GM12878 (cell line): ENCODE measurements around the gene SPATA12. TPM values are rescaled to one million over a fixed set of nuclear protein-coding genes. Genes with fewer than 3 reads are reported as not detected.
A peak's percentile ranks its signal among the peaks of the same experiment; 100 is the strongest.

Experiments
- ATAC-seq: fragments of 200-7000 bp; cut with Tn5 transposase; 3 replicates; pipeline ENCODE4 v1.9.1; 2020; ENCODE audit warnings: mild to moderate bottlenecking, moderate library complexity
- BruUV-seq: library from RNA; stranded (reverse); fragments of 400-500 nt; replicated peaks from 2 replicates; lab custom pipeline; 2021; lab: Mats Ljungman, UMichigan
- CTCF ChIA-PET: fragments of 300-600 bp; sonication (Branson Sonifier 250); formaldehyde crosslinking; extraction: SDS; loops from one replicate; lab custom pipeline; 2021; ENCODE audit warnings: inconsistent platforms; lab: Yijun Ruan, JAX
- POLR2A ChIA-PET: fragments of 350-600 bp; formaldehyde crosslinking; extraction: SDS; loops from one replicate; lab custom pipeline; 2021; ENCODE audit warnings: inconsistent platforms; lab: Charles Lee
- RAD21 ChIA-PET: fragments of 300-600 bp; sonication (Branson Sonifier 250); formaldehyde crosslinking; loops from one replicate; lab custom pipeline; 2023; ENCODE audit warnings: antibody characterized with exemption; ENCODE audit not compliant: unreplicated experiment; lab: Charles Lee
- SMC1A ChIA-PET: fragments of 300-600 bp; sonication (Branson Sonifier 250); formaldehyde crosslinking; loops from one replicate; lab custom pipeline; 2023; ENCODE audit not compliant: unreplicated experiment, uncharacterized antibody; lab: Charles Lee
- DNase-seq: peaks from one replicate; pipeline ENCODE4 v3.0.0-alpha.2; 2011; ENCODE audit warnings: low read depth, low spot score
- FAIRE-seq: peaks from 3 replicates; lab custom pipeline; 2011; peaks lifted over from hg19 to GRCh38; lab: Jason Lieb, UNC
- H2AFZ ChIP-seq: 2 replicates; pipeline ENCODE4 v1.6.0; 2011; ENCODE audit warnings: low read depth, low read length, control low read depth; ENCODE audit not compliant: control insufficient read depth
- H3K27ac ChIP-seq: 2 replicates; pipeline ENCODE4 v1.5.1; 2011; ENCODE audit warnings: control low read depth; ENCODE audit not compliant: control insufficient read depth, insufficient read depth
- H3K27me3 ChIP-seq, 2 experiments: replicated peaks in 1 of 2; 2 replicates each; pipeline versions ENCODE4 v1.6.0 to v1.6.1; 2011; ENCODE audit warnings: low read length in 1 of 2; ENCODE audit not compliant: control insufficient read depth in 2 of 2, insufficient read depth in 2 of 2
- H3K36me3 ChIP-seq, 2 experiments: 2 replicates each; pipeline ENCODE4 v1.5.1; 2011; ENCODE audit warnings: low read length in 1 of 2; ENCODE audit not compliant: control insufficient read depth in 2 of 2, insufficient read depth in 2 of 2
- H3K4me1 ChIP-seq: 2 replicates; pipeline ENCODE4 v1.6.1; 2011; ENCODE audit warnings: mild to moderate bottlenecking, low read length, moderate library complexity, mixed read lengths; ENCODE audit not compliant: control insufficient read depth, insufficient read depth
- H3K4me2 ChIP-seq: 2 replicates; pipeline ENCODE4 v1.6.0; 2011; ENCODE audit warnings: control low read depth; ENCODE audit not compliant: control insufficient read depth, insufficient read depth
- H3K4me3 ChIP-seq: fragments of 200-600 bp; sonication (generic); 2 replicates; pipeline ENCODE4 v1.5.1; 2016
- H3K79me2 ChIP-seq: 2 replicates; pipeline ENCODE4 v1.6.0; 2011; ENCODE audit warnings: low read length; ENCODE audit not compliant: control insufficient read depth, insufficient read depth
- H3K9ac ChIP-seq: 2 replicates; pipeline ENCODE4 v1.8.0; 2011; ENCODE audit warnings: low read length, control low read depth, mixed read lengths; ENCODE audit not compliant: control insufficient read depth, insufficient read depth
- H3K9me3 ChIP-seq: replicated peaks from 3 replicates; pipeline ENCODE4 v1.5.1; 2011; ENCODE audit warnings: mild to moderate bottlenecking, low read length; ENCODE audit not compliant: control insufficient read depth, insufficient read depth
- H4K20me1 ChIP-seq: 2 replicates; pipeline ENCODE4 v1.6.0; 2011; ENCODE audit not compliant: control insufficient read depth, insufficient read depth
- CBX5 ChIP-seq: sonication (generic); IDR thresholded peaks from 2 replicates; pipeline ENCODE4 v1.6.1; 2016; ENCODE audit warnings: low read depth, moderate library complexity, mild to moderate bottlenecking, inconsistent platforms
- MEF2B ChIP-seq: fragments of 450-650 bp; IDR thresholded peaks from 2 replicates; pipeline ENCODE4 v1.6.1; 2018; ENCODE audit warnings: mild to moderate bottlenecking, moderate library complexity; ENCODE audit not compliant: partially characterized antibody, poor library complexity, severe bottlenecking
- PRDM15 ChIP-seq: fragments of 450-650 bp; formaldehyde crosslinking; IDR thresholded peaks from 2 replicates; pipeline ENCODE4 v1.4.0; 2020; ENCODE audit warnings: mild to moderate bottlenecking, moderate library complexity
- REST ChIP-seq: IDR thresholded peaks from 2 replicates; pipeline ENCODE4 v1.6.1; 2012; ENCODE audit warnings: mild to moderate bottlenecking, low read depth, low read length
- WGBS: methylation state at CpG from one replicate; pipeline ENCODE4 v1.1.6; 2016; ENCODE audit warnings: low lambda C conversion rate; ENCODE audit not compliant: insufficient replicate concordance, insufficient coverage; ENCODE audit errors: missing lambda C conversion rate; 5-methylcytosine and 5-hydroxymethylcytosine counted together
- in situ Hi-C: fragments of 300-500 bp; cut with MboI; formaldehyde crosslinking; loops from 9 replicates; pipeline ENCODE4 v1.14.3; 2018; ENCODE audit warnings: mixed read lengths
- intact Hi-C: fragments of 100-400 bp; cut with micrococcal nuclease; formaldehyde crosslinking; loops from one replicate; pipeline ENCODE4 v1.14.2; 2022; ENCODE audit not compliant: unreplicated experiment
- polyA plus RNA-seq, 11 experiments: library from polyadenylated mRNA; depleted of rRNA in 4 of 11; unstranded in 6 of 11; stranded (reverse) in 5 of 11; fragments of >200 nt; fragmentation: Nextera tagmentation in 4 of 11; fragmentation: Illumina TruSeq in 1 of 11; extraction: Ambion mirVana in 4 of 11; extraction: Trizol in 1 of 11; gene quantifications; 1 replicate in 1 of 11; 2 replicates in 10 of 11; pipeline versions ENCODE4 v1.2.1 to v1.2.3, GENCODE V29; 2011 to 2016; ENCODE audit warnings: inconsistent platforms in 2 of 11, missing spikeins in 2 of 11, low read depth in 1 of 11
- total RNA-seq, 4 experiments: library from RNA; depleted of rRNA in 3 of 4; stranded (reverse); fragments of >200 nt in 3 of 4; fragmentation: Illumina TruSeq in 1 of 4; extraction: Trizol in 1 of 4; gene quantifications; 2 replicates each; pipeline versions ENCODE4 v1.2.1 to v1.2.3, GENCODE V29; 2013 to 2021

SPATA12 gene
- total and polyA plus RNA-seq, 10 of the 15 experiments (the other 5 are each of a cell fraction or from before 2014, with no cell fraction given), result 0.03 to 0.69 (median 0.37) TPM

GRCh38 chr3:57017459-57017845, 43.0 kb upstream of the SPATA12 start:
- in situ Hi-C loops, result no loop called here
- ChIA-PET CTCF (interaction anchor here (2.1 to 3.0 kb wide), 2 partner anchors 22 to 29 kb away, joined by 9 to 11 read pairs; no protein-coding TSS in a partner anchor), SMC1A (interaction anchor here (0.8 to 2.3 kb wide), 5 partner anchors 11 to 316 kb away, joined by 3 to 8 read pairs (median 3); no protein-coding TSS in a partner anchor), POLR2A (interaction anchor here (0.7 kb wide), 1 partner anchor 156 kb away, joined by 5 read pairs; no protein-coding TSS in a partner anchor), RAD21 (interaction anchor here (1.1 to 1.8 kb wide), 3 partner anchors 51 to 218 kb away, joined by 3 to 4 read pairs (median 4); no protein-coding TSS in a partner anchor)
- H3K4me2 ChIP-seq, result no peak overlapping the region
- no peaks in the 10 kb centered on the region for H3K36me3 ChIP-seq
- H3K27me3 ChIP-seq, result no peaks in the 10 kb centered on the region
- H3K9me3 ChIP-seq, result no peaks in the 10 kb centered on the region; the same call in 2 of the 3 replicates
- H3K27ac ChIP-seq, result no peak overlapping the region
- no peak overlapping the region for H2AFZ ChIP-seq
- FAIRE-seq, result no peak
- H3K79me2 ChIP-seq, result no peaks in the 10 kb centered on the region
- H4K20me1 ChIP-seq, result no peaks in the 10 kb centered on the region
- peaks cover 26% of the 10 kb centered on the region for H3K4me1 ChIP-seq
- intact Hi-C loops, result no loop called here
- DNase-seq, result no peak
- H3K4me3 ChIP-seq, result no peak overlapping the region
- no peak for ATAC-seq
- H3K9ac ChIP-seq, result no peak overlapping the region
- TF ChIP-seq CBX5, result no peak
- TF ChIP-seq PRDM15 (CRISPR knock-in tag), result no peak
- TF ChIP-seq MEF2B, result peak; percentile 16
- TF ChIP-seq REST, result no peak
- no TSS peak for BruUV-seq
- WGBS, result 21% methylated on average over 8 of the region's 8 CpGs
